ENCODE results near the gene MBL2.

- TF ChIP-seq, protein P1, sequence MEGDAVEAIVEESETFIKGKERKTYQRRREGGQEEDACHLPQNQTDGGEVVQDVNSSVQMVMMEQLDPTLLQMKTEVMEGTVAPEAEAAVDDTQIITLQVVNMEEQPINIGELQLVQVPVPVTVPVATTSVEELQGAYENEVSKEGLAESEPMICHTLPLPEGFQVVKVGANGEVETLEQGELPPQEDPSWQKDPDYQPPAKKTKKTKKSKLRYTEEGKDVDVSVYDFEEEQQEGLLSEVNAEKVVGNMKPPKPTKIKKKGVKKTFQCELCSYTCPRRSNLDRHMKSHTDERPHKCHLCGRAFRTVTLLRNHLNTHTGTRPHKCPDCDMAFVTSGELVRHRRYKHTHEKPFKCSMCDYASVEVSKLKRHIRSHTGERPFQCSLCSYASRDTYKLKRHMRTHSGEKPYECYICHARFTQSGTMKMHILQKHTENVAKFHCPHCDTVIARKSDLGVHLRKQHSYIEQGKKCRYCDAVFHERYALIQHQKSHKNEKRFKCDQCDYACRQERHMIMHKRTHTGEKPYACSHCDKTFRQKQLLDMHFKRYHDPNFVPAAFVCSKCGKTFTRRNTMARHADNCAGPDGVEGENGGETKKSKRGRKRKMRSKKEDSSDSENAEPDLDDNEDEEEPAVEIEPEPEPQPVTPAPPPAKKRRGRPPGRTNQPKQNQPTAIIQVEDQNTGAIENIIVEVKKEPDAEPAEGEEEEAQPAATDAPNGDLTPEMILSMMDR (IDR thresholded peaks at IDR 0.05): no peak
- TF ChIP-seq POLR2A (IDR thresholded peaks at IDR 0.05): no peak
Observed at GRCh38 chr10:52774600-52775106, 2.1 kb upstream of the MBL2 start.

Data from uterus (tissue), 2 donors.